AML-193 (cell line): ENCODE measurements around the gene USP24.

ENCODE experiments used
- DNase-seq, 2 experiments: peaks; one replicate each; lab custom pipeline; 2025; lab: John Stamatoyannopoulos, UW

USP24 gene, protein sequence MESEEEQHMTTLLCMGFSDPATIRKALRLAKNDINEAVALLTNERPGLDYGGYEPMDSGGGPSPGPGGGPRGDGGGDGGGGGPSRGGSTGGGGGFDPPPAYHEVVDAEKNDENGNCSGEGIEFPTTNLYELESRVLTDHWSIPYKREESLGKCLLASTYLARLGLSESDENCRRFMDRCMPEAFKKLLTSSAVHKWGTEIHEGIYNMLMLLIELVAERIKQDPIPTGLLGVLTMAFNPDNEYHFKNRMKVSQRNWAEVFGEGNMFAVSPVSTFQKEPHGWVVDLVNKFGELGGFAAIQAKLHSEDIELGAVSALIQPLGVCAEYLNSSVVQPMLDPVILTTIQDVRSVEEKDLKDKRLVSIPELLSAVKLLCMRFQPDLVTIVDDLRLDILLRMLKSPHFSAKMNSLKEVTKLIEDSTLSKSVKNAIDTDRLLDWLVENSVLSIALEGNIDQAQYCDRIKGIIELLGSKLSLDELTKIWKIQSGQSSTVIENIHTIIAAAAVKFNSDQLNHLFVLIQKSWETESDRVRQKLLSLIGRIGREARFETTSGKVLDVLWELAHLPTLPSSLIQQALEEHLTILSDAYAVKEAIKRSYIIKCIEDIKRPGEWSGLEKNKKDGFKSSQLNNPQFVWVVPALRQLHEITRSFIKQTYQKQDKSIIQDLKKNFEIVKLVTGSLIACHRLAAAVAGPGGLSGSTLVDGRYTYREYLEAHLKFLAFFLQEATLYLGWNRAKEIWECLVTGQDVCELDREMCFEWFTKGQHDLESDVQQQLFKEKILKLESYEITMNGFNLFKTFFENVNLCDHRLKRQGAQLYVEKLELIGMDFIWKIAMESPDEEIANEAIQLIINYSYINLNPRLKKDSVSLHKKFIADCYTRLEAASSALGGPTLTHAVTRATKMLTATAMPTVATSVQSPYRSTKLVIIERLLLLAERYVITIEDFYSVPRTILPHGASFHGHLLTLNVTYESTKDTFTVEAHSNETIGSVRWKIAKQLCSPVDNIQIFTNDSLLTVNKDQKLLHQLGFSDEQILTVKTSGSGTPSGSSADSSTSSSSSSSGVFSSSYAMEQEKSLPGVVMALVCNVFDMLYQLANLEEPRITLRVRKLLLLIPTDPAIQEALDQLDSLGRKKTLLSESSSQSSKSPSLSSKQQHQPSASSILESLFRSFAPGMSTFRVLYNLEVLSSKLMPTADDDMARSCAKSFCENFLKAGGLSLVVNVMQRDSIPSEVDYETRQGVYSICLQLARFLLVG (N-terminal part only)

DNA sequence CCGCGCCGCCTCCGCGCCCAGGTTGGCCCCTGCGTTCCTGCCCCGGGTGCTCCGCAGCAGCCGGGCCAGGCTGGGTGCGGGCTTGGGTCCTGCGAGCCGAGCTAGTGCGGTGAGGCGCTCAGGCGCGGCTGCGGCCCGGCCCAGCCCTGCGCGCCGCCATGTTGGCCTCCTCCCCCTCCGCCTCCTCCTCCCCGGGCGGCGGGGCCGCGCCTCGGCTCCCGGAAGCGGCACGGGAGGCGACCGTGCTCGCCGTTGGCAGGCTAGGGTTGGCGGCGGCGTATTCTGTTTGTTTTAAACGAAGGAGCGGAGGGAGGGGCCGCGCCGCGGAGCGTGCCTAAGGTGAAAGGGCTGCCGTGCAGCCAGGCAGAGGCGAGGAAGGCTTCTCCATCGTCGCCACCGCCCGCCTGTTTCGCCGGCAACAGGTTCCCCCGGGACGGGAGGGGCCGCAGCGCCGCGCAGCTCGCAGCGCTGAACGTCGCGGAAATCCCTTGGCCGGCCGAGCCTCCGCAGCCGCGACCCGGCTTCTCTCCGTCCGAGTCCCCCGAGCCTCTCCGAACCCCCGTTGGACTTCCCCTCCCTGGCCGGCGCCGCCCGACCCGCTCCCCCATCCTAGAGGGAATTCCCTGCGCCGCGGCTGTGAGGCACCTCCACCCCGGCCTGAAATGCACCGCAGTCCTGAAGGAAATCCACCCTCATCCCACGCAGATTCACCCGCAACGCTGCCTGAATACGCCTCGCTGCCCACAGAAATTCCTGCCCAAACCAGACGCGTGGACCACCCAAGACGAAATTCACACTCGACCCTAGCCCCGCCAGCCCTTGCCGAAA, at the start of gene USP24:
Gene USP24, minus strand, starts transcription at position 171 of the 828 bp plus-strand sequence. CDS start 251 bp downstream, outside the sequence.
- peak; percentile 32 to 39 for DNase-seq

DNA sequence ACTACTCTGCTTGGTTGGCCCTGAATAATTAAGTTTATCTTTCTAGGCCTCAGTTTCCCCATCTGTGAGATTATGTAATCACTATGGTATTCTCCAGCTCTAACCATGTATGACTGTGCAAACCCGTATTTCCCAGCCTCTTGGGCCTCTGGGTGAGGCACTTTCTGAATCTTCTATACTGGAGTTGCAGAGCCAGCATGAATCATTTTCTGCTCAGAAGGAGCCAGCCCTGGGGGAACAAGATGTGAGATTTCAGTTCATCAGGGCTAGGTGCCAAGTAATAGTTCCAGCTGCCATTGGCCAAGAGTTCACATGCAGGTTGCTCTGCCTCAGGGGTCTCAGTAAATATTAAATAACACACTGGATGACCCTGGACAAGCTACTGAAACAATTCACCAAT, 47.7 kb upstream of the USP24 start:
- no peak for DNase-seq

DNA sequence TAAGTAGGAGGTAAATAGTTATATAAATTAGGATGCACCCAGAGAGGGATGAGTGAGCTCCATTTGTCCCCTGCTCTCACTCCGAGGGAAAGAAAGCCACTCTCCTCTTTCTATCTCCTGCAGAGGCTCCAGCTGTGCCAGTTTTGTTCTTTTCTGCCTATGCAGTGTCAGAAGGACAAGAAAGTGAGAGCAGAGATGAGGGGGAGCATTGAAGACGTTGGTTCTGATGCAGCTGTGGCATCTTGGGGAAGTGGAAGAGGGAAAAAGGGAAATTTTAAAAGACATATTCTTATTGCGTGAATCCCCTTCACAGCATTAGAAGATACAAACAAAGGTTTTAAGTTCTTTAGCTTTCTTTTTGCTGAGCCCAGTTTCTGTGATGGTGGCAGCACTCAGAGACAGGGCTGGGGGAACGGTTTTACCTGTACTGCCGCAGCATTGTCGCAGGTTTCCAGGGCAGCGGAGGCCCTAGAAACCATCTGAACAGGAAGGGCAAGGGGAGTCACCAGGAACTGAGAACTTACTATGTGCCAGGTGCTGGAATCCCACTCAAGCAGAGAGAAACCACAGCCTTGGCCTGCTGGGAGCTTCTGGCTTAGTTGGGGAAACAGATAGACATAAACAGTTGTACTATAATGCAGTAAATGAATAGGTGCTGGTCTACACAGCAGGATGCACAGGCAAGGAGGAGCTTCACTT, 44.9 kb upstream of the USP24 start:
- DNase-seq, result no peak

DNA sequence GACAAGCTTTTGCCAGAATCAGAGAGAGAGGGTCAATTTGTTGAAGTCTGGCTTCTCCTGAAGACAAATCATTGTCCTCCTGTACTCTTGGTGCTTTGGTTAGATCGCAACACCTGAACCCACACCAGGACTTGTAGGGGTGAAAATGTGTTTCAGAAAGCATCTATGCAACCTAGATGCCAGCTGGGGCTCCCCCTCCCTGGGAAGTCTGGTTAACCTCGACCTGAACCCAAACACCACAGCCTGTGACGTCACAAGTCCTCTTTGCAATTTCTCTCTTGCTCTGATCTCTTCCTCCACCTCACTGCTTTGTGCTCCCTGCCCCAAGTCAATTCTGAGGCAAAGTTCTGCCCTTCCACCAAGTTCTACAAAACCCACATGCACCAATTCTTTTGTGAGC, 42.8 kb upstream of the USP24 start:
- peak; percentile 4 to 6 for DNase-seq

DNA sequence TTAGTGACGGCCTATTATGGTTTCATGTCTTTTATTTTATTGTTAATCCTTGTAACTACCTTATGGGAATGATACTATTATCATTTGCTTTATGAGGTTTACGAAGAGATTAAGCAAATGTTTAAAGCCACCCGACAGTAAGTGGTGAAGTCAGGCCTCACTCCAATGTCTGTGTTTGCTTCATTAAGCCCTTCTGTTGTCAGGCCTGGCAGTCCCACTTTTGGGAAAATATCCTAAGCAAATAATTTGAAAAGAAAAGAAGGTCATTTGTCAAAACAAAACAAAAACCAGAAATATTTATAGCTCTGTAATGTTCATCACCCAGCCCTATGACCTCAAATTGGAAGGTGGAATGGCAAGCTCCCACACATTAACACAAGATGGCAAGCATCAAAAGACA, 40.7 kb upstream of the USP24 start:
- DNase-seq, result no peak

DNA sequence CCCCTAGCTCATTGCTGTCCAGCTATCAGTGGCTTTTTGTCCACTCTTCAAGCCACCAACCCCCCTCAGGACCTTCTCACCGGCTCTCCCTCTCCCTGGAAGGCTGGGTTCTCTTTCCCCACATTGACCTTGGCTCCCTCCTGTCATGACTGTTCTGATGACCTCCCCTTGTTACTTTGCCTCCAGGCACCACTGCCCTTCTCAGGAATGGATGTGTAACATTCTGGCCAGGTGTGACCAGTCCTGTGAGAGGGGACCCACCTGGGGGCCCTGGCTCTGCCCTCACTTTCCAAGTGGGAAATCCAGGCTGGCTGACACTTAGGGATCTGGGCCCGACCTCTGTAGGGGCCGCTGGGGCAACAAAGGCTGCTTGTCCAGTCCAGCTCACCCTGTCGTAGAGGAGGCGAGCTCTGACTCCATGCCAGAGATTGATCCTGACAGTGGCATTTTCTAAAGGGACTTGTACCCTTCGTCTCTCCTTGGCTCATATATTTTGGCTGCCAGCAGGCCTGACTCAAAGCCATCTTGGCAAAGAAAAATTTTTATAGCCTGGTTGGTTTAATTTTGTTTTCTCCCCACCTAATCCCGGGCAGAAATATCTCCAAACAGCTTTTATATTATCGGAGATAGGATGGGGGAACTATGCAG, 37.9 kb upstream of the USP24 start:
- DNase-seq, result no peak

DNA sequence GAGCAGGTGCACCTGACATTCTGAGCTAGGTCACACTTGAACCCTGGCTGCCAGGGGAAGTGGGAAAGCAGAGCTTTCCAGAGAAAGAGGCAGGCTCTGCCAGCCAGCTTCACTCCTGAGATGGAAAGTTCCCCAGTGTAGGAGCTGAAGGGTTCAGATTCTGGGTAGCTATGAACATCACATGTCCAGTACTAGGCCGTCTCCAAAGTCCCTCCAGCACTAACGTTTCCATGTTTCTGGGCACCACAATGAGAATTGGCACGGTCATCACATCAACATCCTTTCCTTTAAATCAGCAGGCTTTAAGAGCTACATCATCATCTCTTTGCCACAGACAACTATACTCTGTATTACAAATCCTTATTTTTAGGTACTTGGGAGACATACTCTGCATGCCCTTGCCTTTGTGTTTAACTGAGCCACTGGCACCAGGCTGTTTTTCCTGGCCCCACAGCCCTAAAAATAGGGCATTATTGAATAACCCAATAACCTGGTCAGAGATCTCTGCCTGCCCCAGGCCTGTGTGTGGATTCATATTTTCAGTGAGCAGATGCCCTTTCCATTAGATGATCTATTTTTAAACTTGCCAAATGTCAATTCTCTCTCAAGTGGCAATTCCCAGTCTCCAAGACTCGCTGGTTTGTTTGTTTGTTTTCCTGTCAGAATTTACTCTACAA, 35.4 kb upstream of the USP24 start:
- DNase-seq, result no peak

DNA sequence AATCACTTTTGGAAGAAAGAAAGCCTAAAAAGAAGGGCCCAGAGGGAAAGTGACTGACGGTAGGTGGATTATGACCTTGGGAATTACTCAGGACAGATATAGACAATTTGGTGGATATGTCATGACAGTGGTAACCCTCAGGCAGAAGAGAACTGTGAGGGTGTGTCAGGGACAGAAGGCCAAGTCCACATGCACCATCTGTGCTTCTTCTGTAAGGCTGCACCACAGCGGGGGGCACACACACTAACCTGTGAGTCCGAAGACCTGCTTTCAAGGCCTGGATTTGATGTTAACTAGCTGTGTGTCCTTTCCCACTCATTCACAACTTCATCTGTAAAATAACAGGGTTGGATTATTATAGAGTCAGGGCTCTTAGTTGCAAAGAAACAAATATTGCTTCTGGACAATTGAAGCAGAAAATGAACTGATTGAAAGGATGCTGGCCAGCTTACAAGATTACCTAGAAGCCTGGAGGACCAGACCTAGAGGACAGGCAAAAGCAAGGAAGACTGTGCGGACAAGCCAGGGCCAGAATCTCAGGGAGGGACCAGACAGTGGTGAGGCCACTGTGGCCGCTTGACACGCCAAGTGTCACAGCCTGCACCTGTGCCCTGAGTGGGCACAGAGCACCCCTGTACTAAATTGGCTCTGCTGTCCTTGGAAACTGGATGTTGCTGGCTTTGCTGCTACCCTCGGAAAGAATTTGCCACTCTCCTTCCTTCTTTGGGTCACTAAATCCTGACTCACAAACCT, 34.7 kb upstream of the USP24 start:
- no peak for DNase-seq

DNA sequence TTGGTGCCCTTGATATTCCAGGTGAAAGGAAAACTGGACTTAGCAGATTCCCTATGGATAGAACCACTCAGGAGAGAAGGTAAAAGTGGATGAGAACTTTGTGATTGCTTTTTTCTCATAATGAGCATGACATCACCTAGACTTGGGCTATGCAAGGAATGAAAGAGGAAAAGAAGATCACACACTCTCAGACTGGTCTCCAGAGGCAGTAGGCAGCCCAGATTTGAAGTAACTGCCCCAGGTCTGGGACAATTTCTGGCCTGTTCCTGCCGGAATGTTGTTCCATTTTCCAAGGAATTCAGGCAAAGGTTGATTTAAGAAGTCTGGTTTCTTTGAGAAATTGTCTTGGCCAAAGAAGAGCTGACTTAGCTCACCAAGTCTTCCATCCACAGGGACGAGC, 31.7 kb upstream of the USP24 start:
- no peak for DNase-seq

DNA sequence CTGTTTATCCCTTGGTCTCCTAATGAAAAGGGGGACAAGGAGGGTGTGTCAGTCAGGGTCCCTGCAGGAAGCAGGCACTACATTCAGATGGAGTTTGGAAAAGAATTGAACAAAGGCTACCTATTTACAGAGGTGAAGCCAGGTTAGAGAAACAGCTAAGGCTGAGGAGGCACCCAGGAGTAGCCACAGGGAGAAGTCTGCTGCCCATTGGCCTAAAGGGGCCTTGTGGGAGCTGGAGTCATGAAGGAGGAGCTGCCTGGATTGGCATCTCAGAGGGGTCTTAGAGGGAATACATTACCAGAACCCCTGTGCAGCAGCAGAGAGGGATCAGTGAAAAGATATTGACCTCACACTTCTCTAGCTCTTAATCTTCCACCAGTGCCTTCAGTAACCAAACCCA, 31.2 kb upstream of the USP24 start:
- DNase-seq, result no peak

DNA sequence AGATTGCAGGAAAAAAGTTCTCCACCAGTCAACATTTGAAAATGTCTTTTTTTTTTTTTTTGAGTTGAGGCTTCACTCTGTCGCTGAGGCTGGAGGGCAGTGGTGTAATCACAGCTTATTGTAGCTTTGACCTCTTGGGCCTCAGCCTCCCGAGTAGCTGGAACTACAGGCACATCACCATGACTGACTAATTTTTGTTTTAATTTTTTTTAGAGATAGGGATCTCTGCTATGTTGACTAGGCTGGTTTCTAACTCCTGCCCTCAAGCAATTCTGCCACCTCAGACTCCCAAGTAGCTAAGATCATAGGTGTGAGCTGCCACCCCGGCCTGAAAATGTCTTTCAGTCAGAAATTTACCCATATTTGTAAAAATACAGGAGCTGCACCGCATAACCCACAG, 30.6 kb upstream of the USP24 start:
- no peak for DNase-seq

DNA sequence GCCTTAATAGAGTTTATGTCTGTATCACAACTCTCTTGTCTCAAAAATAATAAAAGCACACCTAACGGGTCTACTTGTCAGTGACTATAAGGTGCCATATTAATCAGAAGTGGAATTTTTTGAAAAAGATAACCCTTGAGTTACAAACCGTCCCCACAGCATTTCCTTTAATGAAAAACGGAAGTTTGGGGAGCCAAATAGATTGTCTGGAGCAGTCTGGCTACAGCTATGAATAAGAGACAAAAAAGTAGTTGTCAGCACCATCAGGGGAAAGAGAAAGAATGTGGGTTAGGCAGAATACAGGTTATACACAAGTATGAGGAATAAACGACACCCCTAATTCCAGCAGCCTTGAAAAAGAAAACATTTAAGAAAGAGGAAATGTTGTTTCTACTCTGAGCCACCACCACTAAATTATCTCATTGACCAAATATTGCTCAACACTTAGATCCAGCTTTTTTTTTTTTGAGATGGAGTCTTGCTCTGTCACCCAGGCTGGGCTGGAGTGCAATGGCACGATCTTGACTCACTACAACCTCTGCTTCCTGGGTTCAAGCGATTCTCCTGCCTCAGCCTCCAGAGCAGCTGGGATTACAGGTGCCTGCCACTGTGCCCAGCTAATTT, 29.4 kb upstream of the USP24 start:
- peak; percentile 80 to 84 for DNase-seq

DNA sequence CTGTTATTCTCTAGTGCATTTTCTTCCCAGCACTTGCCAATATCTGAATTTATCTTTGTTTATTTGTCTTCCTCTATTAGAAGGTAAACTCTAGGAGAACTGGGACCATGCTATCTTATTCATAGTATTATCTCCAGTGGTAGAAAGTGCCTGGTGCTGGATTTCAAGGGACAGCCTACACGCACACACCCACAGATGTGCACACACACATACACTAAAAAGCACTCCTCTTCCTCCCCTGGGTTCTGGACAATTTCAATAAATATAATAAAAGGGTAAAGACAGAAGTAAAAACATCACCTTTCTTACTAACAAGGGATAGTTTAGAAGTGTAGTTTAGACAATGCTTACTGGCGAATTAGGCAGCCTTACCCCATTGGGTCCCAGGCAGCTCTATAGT, 28.5 kb upstream of the USP24 start:
- no peak for DNase-seq

DNA sequence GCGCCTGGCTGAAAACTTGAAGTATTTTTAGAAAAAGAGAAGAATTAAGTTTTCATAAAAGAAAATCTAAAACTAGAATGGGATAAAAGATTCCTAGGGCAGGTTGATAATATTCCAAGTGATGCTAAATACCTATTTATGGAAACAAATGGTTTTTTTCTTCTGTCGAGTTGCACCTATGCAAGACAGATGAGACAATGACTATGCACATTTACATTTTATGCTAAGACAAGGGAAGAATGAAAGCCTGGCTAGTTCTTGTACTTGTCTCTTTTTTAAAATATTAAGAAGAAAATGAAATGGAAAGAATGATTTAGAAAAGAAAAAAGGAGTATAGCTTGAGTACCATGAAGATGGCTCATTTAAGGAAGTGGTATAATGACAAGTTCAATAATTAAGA, 24.4 kb upstream of the USP24 start:
- DNase-seq, result no peak

DNA sequence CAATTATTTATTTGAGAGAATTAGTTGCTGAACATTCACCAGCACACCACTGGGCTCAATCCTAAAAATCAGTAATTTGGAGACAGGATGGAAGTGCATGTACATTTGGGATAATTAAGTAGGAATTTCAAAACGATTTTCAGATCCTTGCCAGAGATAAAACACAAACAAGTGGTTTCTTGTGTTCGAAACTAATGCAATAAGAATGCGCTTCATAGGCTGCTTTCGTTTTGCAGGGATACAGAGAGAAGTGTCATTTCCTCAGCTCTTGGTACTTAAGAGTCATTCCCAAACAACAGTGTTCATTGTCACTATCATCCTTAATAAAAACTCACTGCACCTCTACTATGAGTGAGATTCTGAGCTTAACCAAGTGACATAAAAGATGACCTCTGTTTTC, 20.6 kb upstream of the USP24 start:
- DNase-seq, result no peak

DNA sequence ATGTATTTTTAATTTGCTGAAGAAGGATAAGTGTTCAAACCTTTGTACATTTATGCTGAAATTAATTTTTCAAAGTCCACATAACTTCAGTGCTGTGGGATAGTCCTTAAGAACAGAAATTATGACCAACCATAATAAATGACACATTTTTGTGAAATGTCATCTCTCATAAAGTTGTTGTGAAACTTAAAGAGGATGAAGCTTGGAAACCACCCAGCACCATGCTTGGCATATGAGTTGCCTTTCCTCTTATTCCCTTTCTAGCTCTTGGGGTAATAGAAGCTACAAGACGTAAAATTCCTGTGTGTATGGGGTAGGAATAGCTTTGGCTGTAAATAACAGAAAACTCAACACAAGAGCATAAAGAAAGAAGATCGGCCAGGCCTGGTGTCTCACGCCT, 18.9 kb upstream of the USP24 start:
- no peak for DNase-seq

DNA sequence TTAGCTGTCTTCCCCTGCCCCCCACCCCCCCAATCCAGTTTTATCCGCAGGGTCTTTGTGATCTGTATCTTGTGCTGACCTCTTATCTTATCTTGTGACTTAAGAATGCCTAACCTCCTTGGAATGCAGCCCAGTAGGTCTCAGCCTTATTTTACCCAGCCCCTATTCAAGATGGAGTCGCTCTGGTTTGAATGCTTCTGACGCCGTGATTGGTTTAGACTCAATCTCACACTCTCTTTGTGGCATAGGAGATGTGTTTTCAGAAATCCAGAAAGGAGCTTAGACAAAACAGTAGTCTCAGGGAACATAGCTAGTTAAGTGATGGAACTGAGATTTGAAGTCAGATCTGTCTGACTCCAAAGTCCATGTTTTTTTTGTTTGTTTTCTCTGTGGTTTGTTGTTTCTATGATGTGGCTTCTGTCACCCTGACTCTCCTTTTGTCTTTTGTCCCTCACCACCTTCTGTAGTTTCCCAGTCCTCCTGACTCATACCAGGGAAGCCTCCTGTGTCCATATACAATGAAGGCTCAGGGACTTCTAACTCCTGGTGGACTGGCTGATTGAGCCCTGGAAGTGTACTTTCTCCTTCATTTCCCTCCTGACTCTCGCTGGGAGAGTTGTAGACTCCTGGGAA, 18.1 kb upstream of the USP24 start:
- no peak for DNase-seq
